SK-N-SH treated with all-trans-retinoic acid at 6 μM for 48 hours (cell line): ENCODE results near the gene IPP.

Experiments used
- ATAC-seq: fragments of 200-7000 bp; cut with Tn5 transposase; 3 replicates; pipeline ENCODE4 v1.9.1; 2020; ENCODE audit warnings: mild to moderate bottlenecking, moderate library complexity
- ARNTL ChIP-seq: fragments of 450-650 bp; formaldehyde crosslinking; IDR thresholded peaks from 2 replicates; pipeline ENCODE4 v1.5.0; 2020; ENCODE audit warnings: low read depth, mild to moderate bottlenecking, moderate library complexity, borderline replicate concordance
- BACH2 ChIP-seq: fragments of 250-450 bp; sonication (Bioruptor Pico); IDR thresholded peaks from 2 replicates; pipeline ENCODE4 v1.9.0; 2021; ENCODE audit warnings: mild to moderate bottlenecking, borderline replicate concordance
- CREB5 ChIP-seq: fragments of 250-450 bp; sonication (Bioruptor Pico); IDR thresholded peaks from 2 replicates; pipeline ENCODE4 v1.5.1; 2020; ENCODE audit warnings: low read depth, mild to moderate bottlenecking, moderate library complexity
- CSDC2 ChIP-seq: fragments of 250-450 bp; sonication (Bioruptor Pico); IDR thresholded peaks from 2 replicates; pipeline ENCODE4 v1.5.0; 2020; ENCODE audit warnings: mild to moderate bottlenecking, moderate library complexity
- CSRNP3 ChIP-seq: fragments of 250-450 bp; sonication (Bioruptor Pico); IDR thresholded peaks from 2 replicates; pipeline ENCODE4 v1.5.1; 2021; ENCODE audit warnings: mild to moderate bottlenecking, moderate library complexity
- ESRRG ChIP-seq: fragments of 250-450 bp; sonication (Bioruptor Pico); IDR thresholded peaks from 2 replicates; pipeline ENCODE4 v1.6.1; 2021; ENCODE audit warnings: mild to moderate bottlenecking
- GLIS3 ChIP-seq: fragments of 250-450 bp; sonication (Bioruptor Pico); IDR thresholded peaks from 2 replicates; pipeline ENCODE4 v1.5.0; 2020; ENCODE audit warnings: mild to moderate bottlenecking, moderate library complexity
- ISL1 ChIP-seq: fragments of 250-450 bp; sonication (Bioruptor Pico); IDR thresholded peaks from 2 replicates; pipeline ENCODE4 v2.1.2; 2022; ENCODE audit warnings: mild to moderate bottlenecking, moderate library complexity
- OSR1 ChIP-seq: fragments of 250-450 bp; sonication (Bioruptor Pico); IDR thresholded peaks from 2 replicates; pipeline ENCODE4 v1.8.0; 2022; ENCODE audit warnings: moderate library complexity, mild to moderate bottlenecking, inconsistent platforms
- PATZ1 ChIP-seq: fragments of 250-450 bp; sonication (Bioruptor Pico); IDR thresholded peaks from 2 replicates; pipeline ENCODE4 v1.8.0; 2020; ENCODE audit warnings: mild to moderate bottlenecking, moderate library complexity, borderline replicate concordance
- POU6F1 ChIP-seq: fragments of 250-450 bp; sonication (Bioruptor Pico); IDR thresholded peaks from 2 replicates; pipeline ENCODE4 v1.8.0; 2021; ENCODE audit warnings: low read depth, mild to moderate bottlenecking, moderate library complexity, borderline replicate concordance
- PPARA ChIP-seq: fragments of 250-450 bp; sonication (Bioruptor Pico); IDR thresholded peaks from 2 replicates; pipeline ENCODE4 v1.5.0; 2020; ENCODE audit warnings: mild to moderate bottlenecking, borderline replicate concordance
- RARB ChIP-seq: fragments of 250-450 bp; sonication (Bioruptor Pico); IDR thresholded peaks from 2 replicates; pipeline ENCODE4 v1.8.0; 2021; ENCODE audit warnings: mild to moderate bottlenecking, moderate library complexity
- SNAI2 ChIP-seq: fragments of 250-450 bp; sonication (Bioruptor Pico); IDR thresholded peaks from 2 replicates; pipeline ENCODE4 v1.5.0; 2020; ENCODE audit warnings: mild to moderate bottlenecking, moderate library complexity
- TOX ChIP-seq: fragments of 250-450 bp; sonication (Bioruptor Pico); IDR thresholded peaks from 2 replicates; pipeline ENCODE4 v1.8.0; 2021; ENCODE audit warnings: mild to moderate bottlenecking, moderate library complexity, borderline replicate concordance
- TSHZ2 ChIP-seq: fragments of 250-450 bp; sonication (Bioruptor Pico); IDR thresholded peaks from 2 replicates; pipeline ENCODE4 v1.5.0; 2020; ENCODE audit warnings: mild to moderate bottlenecking, moderate library complexity
- ZC3H10 ChIP-seq: fragments of 250-450 bp; sonication (Bioruptor Pico); IDR thresholded peaks from 2 replicates; pipeline ENCODE4 v1.5.1; 2021; ENCODE audit warnings: mild to moderate bottlenecking, moderate library complexity
- ZFP3 ChIP-seq: fragments of 250-450 bp; sonication (Bioruptor Pico); IDR thresholded peaks from 2 replicates; pipeline ENCODE4 v1.5.0; 2020; ENCODE audit warnings: mild to moderate bottlenecking, moderate library complexity
- ZFP30 ChIP-seq: fragments of 450-650 bp; formaldehyde crosslinking; IDR thresholded peaks from 2 replicates; pipeline ENCODE4 v1.5.0; 2022; ENCODE audit warnings: mild to moderate bottlenecking, moderate library complexity
- ZNF565 ChIP-seq: fragments of 450-650 bp; formaldehyde crosslinking; conservative IDR thresholded peaks from 2 replicates; pipeline ENCODE4 v1.5.0; 2020; ENCODE audit warnings: low read depth, mild to moderate bottlenecking, moderate library complexity
- ZNF70 ChIP-seq: fragments of 450-650 bp; formaldehyde crosslinking; IDR thresholded peaks from 2 replicates; pipeline ENCODE4 v1.5.0; 2020; ENCODE audit warnings: mild to moderate bottlenecking, moderate library complexity
- ZNF8 ChIP-seq: fragments of 450-650 bp; formaldehyde crosslinking; IDR thresholded peaks from 2 replicates; pipeline ENCODE4 v1.5.0; 2020; ENCODE audit warnings: mild to moderate bottlenecking, moderate library complexity

The IPP gene

GRCh38 chr1:45769261-45769932 lies 18.9 kb upstream of the IPP start:
- TF ChIP-seq ZNF70 (CRISPR knock-in tag) (no peak), CSDC2 (CRISPR knock-in tag) (no peak), OSR1 (CRISPR knock-in tag) (no peak), ESRRG (CRISPR knock-in tag) (no peak), PPARA (CRISPR knock-in tag) (no peak)
- ATAC-seq = peak; percentile 89

- TF ChIP-seq POU6F1 (CRISPR knock-in tag) (no peak), ZC3H10 (no peak), ZNF70 (CRISPR knock-in tag) (no peak), GLIS3 (CRISPR knock-in tag) (no peak), ZFP3 (CRISPR knock-in tag) (no peak), PPARA (CRISPR knock-in tag) (no peak), TSHZ2 (no peak), ARNTL (no peak), ESRRG (CRISPR knock-in tag) (no peak), CSRNP3 (CRISPR knock-in tag) (no peak), ZFP30 (no peak), BACH2 (CRISPR knock-in tag) (no peak), CREB5 (CRISPR knock-in tag) (no peak), OSR1 (CRISPR knock-in tag) (no peak), ISL1 (CRISPR knock-in tag) (no peak), ZNF565 (no peak), ZNF8 (CRISPR knock-in tag) (no peak), SNAI2 (no peak), CSDC2 (CRISPR knock-in tag) (no peak), TOX (CRISPR knock-in tag) (no peak)
- peak; percentile 76 for ATAC-seq
Measured at GRCh38 chr1:45767035-45767434, 16.6 kb upstream of the IPP start.

- ATAC-seq = no peak
- no peak for TF ChIP-seq ZNF70 (CRISPR knock-in tag)
- TF ChIP-seq POU6F1 (CRISPR knock-in tag) = no peak
- TF ChIP-seq PATZ1 (CRISPR knock-in tag) = no peak
- no peak for TF ChIP-seq ZFP30
- TF ChIP-seq ISL1 (CRISPR knock-in tag) = no peak
- TF ChIP-seq ZNF8 (CRISPR knock-in tag) = no peak
- TF ChIP-seq CSDC2 (CRISPR knock-in tag) = no peak
- TF ChIP-seq ZFP3 (CRISPR knock-in tag) = no peak
- TF ChIP-seq CSRNP3 (CRISPR knock-in tag) = no peak
- TF ChIP-seq GLIS3 (CRISPR knock-in tag) = no peak
- TF ChIP-seq RARB (CRISPR knock-in tag) = no peak
Measured at GRCh38 chr1:45765999-45766792, 15.7 kb upstream of the IPP start.
